HG03196 (cell line): ENCODE data around the gene RFTN1.
A peak's percentile ranks its signal among the peaks of the same experiment; 100 is the strongest.

Experiments
- ATAC-seq: cut with Tn5 transposase; IDR thresholded peaks from one replicate; pipeline ENCODE4 v1.9.1; 2021; ENCODE audit not compliant: unreplicated experiment

Gene RFTN1

DNA sequence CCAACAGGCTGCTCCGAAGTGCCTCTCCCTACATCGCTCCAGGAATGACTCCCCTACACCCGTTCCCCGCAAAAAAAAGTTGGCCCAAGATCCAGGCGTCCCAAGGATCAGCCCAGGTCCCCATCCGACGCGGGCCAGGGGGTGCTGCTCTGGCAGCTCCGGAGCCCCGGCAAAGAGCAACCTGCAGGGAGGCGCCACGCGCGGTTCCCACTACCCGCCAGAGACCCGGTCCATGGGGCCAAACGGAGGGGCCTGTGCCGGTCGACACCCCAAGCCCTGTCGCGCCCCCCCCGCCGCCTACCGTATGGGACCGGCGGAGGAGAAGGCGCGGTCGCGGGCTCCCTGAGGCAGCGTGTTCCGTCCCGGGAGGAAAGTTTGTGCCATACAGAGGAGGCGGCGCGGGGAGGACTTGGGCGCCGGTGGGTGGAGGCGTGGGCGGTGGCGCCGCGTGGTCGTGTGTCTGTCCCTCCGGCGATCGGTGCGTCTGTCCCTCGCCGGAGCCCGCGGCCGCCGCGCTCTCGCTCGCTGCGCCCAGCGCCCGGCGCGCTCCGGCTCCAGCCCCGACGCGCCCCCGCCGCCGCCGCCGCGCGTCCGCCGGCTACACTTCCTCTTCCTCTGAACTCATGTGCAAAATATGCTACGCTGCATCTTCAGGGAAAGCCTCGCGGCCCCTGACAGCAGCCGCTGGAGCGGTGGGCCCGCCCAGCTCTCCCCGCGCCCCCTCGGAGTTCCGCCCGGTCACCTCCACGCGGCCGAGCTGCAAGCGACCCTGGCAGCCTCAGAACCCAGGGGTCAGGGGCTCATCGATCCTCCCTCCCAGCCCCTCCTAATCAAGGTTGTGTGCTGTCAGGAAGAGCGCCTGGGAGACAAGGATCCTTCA lies at the start of gene RFTN1:
RFTN1 (minus strand) TSS at position 559 of the 880 bp plus-strand sequence. CDS start 19,830 bp downstream, outside the sequence.
- no peak for ATAC-seq

GRCh38 chr3:16559653-16560365 lies 46.3 kb upstream of the RFTN1 start:
- ATAC-seq, result no peak

GRCh38 chr3:16554126-16554525 lies 40.6 kb upstream of the RFTN1 start:
- ATAC-seq, result no peak

- no peak for ATAC-seq
Measured at GRCh38 chr3:16552757-16553156, 39.3 kb upstream of the RFTN1 start.

GRCh38 chr3:16551342-16551976 lies 38.0 kb upstream of the RFTN1 start:
- ATAC-seq, result no peak

DNA sequence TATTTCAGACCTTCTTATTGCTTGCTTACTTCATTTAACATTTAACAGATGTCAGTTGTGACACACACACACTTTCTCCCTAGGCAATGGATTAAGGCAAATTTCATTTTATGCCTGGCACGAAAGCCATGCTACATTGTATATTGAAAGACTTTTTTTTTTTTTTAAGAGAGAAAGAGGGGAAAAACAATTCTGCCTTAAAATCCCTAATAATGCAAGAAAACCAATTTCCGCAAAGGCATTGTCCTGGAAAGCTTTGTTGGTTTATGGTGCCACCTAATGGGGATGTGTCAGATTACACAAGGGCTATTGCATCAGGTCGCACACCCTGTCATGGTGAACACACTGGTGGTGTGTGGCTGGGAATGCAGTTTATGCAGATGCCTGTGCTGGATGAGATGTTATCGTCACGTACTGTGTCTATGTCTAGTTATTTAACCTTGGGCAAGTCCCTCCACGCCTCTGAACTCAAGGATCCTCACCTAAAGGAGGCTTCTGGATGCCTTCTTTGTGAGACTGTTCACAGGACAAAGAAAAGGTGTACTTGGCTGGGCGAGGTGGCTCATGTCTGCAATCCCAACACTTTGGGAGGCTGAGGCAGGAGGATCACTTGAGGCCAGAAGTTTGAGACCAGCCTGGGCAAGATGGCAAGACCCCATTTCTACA lies 37.3 kb upstream of the RFTN1 start:
- peak; percentile 91 for ATAC-seq

DNA sequence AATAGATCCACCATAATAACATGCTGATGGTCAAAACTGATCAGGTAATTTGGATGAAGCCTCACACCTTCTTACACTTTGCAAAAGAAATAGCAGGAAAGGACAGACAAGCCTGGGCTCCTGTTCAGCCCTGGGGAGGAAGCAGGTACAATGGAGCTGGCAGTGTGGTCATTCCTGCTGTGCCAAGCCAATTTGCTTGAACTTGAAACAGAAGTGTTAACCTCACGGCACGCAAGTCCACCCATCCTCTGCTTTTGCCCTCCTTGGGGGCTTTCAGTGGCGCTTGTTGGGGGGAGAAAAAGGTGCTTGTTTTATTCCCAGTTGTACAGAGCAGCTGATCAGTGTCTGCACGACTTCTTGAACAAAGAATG lies 36.8 kb upstream of the RFTN1 start:
- peak; percentile 28 for ATAC-seq

GRCh38 chr3:16548721-16549120 lies 35.2 kb upstream of the RFTN1 start:
- no peak for ATAC-seq

- no peak for ATAC-seq
Measured at GRCh38 chr3:16547561-16548357, 34.3 kb upstream of the RFTN1 start.

DNA sequence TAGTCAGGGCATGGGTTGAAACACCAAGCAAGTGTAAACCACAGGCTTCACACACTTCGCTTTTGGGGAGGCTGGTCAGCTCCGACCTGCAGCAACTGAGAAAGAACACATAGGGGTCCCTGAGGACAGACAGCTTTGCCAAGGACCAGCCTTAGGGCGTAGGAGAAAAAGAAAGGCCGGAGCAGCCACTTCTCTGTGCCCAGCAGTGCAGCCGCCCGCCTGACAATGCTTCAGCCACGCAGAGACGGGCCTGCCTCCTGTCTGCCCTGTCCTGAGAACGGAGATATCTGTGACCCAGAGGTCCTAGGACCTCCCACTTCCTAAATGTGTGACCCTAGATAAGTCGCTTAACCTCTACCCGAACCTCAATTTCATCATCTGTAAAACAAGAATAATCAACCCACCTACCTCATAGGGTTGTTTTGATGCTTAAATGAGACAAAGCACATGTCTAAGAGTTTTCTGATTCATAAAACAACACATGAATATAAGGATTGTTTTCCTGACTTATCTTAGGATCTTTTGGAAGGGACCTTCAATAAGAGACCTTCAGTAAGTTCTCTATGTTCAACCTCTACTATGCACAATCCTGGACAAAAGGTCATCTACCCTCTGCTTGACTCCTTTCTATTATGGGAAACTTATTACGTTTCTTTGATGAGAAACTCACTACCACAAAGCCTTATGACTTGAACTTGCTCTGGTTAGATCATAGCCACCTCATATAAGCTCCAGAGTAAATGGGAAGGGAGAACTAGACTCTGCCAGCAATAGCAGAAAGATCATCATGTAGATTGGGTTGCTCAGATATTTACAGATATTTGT lies 32.9 kb upstream of the RFTN1 start:
- ATAC-seq, result no peak

DNA sequence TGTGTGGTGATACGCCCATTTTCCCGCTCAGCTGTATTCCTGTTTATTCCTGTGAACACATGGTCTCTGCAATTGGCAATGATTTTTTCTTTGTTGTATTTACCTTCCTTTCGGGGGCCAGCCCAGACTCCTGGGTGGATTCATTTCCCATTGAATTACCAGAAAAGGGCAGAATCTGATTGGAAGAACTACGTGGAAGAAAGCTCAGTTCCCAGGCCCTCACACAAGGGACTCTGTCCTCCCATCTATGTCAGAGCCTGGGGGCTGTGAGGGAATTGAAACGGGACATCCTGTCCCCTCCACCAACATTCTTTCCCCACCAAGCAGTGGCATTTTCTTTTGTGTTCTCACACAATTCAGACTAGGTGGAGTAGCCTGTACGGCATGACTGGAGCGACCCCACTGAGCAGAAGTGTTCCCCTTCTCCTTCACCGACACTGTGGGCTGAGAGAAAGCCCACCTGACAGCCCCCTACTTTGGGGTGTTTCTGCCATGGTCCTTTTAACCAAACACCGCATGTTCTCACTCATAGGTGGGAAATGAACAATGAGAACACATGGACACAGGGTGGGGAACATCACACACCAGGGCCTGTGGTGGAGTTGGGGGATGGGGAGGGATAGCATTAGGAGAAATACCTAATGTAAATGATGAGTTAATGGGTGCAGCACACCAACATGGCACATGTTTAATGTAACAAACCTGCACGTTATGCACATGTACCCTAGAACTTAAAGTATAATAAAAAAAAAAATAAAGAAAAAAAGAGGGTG lies 32.1 kb upstream of the RFTN1 start:
- no peak for ATAC-seq

DNA sequence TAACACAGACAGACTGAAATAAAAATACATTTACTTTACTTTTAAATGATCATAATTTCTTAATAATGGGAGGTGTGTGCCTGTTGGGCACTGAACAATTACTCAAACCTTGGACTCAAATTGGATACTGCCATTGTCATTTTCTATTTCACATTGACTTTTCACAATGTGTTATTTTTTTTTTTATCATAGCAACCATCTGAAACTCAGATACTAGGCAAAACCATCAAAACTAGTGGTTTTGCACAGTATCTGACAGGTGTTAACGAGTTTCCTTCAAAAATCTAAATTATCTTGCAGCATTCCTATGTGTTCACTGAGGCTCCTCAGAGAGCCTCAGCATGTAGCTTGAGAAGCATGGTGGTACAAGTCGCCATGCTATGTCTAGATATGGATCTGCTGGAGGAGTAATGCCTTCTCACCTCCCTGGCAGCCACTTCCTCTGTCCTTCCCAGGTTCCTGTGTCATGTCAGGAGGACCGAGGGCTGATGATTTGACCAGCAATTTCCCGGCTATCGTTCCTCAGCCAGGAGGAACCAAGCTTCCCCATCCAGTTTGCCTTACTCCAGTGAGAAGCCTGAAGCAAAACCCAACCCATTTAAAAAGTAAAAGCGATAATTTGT lies 29.9 kb upstream of the RFTN1 start:
- no peak for ATAC-seq

- ATAC-seq, result no peak
Measured at GRCh38 chr3:16538507-16538906, 25.0 kb upstream of the RFTN1 start.

DNA sequence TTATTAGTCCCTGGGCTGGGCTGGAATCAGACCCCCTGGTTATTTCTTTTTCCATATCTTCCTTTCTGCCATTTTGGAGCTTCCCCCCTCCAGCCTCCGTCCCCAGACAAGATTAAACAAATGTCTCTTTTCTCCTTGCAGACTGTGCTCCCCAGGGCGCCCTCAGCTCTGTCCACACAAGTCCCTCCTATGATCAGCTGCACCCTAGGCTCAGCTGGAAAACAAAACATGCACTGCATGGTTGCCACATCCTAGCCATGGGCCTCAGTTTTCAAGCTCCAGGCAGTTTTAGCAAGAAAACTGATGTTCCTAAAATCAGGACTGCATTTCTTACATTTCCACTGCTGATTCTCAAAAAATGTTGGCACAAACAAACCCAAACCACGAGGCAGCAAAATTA lies 23.5 kb upstream of the RFTN1 start:
- ATAC-seq, result no peak

DNA sequence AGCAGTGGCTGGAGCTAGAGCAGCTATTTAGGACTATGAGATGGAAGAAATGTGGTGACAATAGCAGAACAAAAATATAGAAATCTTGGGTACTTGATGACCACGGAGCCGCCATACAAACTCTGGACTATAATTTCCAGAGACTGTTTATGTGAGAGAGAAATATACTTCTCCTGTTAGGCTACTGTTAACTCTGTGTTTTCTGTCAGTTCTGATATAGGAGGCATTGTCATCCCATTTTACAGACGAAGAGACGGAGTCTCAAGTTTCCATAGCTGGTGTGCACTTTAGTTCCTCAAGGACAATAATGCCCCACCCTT lies 22.8 kb upstream of the RFTN1 start:
- ATAC-seq, result no peak

- no peak for ATAC-seq
Measured at GRCh38 chr3:16534640-16535262, 21.3 kb upstream of the RFTN1 start.

GRCh38 chr3:16533928-16534574 lies 20.6 kb upstream of the RFTN1 start:
- no peak for ATAC-seq

DNA sequence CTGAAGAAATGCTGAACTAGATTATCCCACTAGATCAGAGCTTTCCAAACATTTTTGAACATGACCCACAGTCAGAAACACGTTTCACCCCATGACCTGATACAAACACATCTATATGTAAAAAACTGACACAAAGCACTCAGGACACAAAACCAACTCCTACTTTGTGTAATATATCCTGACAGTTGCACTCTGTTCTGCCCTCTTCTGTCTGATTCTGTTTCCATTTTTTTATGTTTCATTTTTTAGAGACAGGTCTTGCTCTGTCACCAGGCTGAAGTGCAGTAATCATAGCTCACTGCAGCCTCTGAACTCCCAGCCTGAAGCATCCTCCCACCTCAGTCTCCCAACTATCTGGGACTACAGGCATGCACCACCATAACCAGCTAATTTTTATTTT lies 15.8 kb upstream of the RFTN1 start:
- no peak for ATAC-seq
